Measurements from ENCODE around the gene NEURL4.
A peak's percentile ranks its signal among the peaks of the same experiment; 100 is the strongest.

NEURL4 gene

GRCh38 chr17:7329374-7329996, 350 bp upstream of the NEURL4 start:
- peak; percentile 7 for TF ChIP-seq CTCF (IDR thresholded peaks at IDR 0.05; ENCODE audit: low read depth, low read length, missing control alignments)
- H3K4me3 ChIP-seq (replicated peaks; ENCODE audit: low read depth, low read length), result peak overlapping the region; percentile 89
- peak; percentile 98 for DNase-seq (ENCODE audit: extremely low read depth, low read depth)

- TF ChIP-seq CTCF (IDR thresholded peaks at IDR 0.05; ENCODE audit: low read depth, low read length, missing control alignments), result no peak
- DNase-seq (ENCODE audit: extremely low read depth, low read depth), result no peak
- H3K4me3 ChIP-seq (replicated peaks; ENCODE audit: low read depth, low read length), result peak overlapping the region; percentile 89
Measured at GRCh38 chr17:7328009-7328408, 1.1 kb downstream of the NEURL4 start.

GRCh38 chr17:7327501-7327900, 1.6 kb downstream of the NEURL4 start:
- no peak overlapping the region for H3K4me3 ChIP-seq (replicated peaks; ENCODE audit: low read depth, low read length)
- DNase-seq (ENCODE audit: extremely low read depth, low read depth), result no peak
- TF ChIP-seq CTCF (IDR thresholded peaks at IDR 0.05; ENCODE audit: low read depth, low read length, missing control alignments), result no peak

GRCh38 chr17:7327056-7327455, 2.1 kb downstream of the NEURL4 start:
- TF ChIP-seq CTCF (IDR thresholded peaks at IDR 0.05; ENCODE audit: low read depth, low read length, missing control alignments), result no peak
- no peak overlapping the region for H3K4me3 ChIP-seq (replicated peaks; ENCODE audit: low read depth, low read length)
- DNase-seq (ENCODE audit: extremely low read depth, low read depth), result no peak

- no peak overlapping the region for H3K4me3 ChIP-seq (replicated peaks; ENCODE audit: low read depth, low read length)
- no peak for DNase-seq (ENCODE audit: extremely low read depth, low read depth)
- TF ChIP-seq CTCF (IDR thresholded peaks at IDR 0.05; ENCODE audit: low read depth, low read length, missing control alignments), result no peak
Measured at GRCh38 chr17:7326186-7326585, 2.9 kb downstream of the NEURL4 start.

- no peak overlapping the region for H3K4me3 ChIP-seq (replicated peaks; ENCODE audit: low read depth, low read length)
- no peak for TF ChIP-seq CTCF (IDR thresholded peaks at IDR 0.05; ENCODE audit: low read depth, low read length, missing control alignments)
- no peak for DNase-seq (ENCODE audit: extremely low read depth, low read depth)
Measured at GRCh38 chr17:7325031-7325528, 4.1 kb downstream of the NEURL4 start.

- H3K4me3 ChIP-seq (replicated peaks; ENCODE audit: low read depth, low read length), result no peak overlapping the region
- no peak for DNase-seq (ENCODE audit: extremely low read depth, low read depth)
- TF ChIP-seq CTCF (IDR thresholded peaks at IDR 0.05; ENCODE audit: low read depth, low read length, missing control alignments), result no peak
Measured at GRCh38 chr17:7324438-7324779, 4.7 kb downstream of the NEURL4 start.

Data from HFF-Myc (cell line).